ENCODE data around the gene POLR2C. TPM values are rescaled to one million over a fixed set of nuclear protein-coding genes. Genes with fewer than 3 reads are reported as not detected.

Gene POLR2C
- total RNA-seq, 1 experiment from 2014 or later, result 69.4 TPM

- H3K36me3 Mint-ChIP-seq (ENCODE audit: insufficient read depth, unreplicated experiment), result no peaks in the 10 kb centered on the region
- CTCF ChIA-PET, result interaction anchor here (0.6 to 1.0 kb wide), 3 partner anchors 13 to 213 kb away, joined by 3 to 6 read pairs (median 3); no protein-coding TSS in a partner anchor
- H3K9me3 Mint-ChIP-seq (ENCODE audit: low read depth, unreplicated experiment), result no peaks in the 10 kb centered on the region
- intact Hi-C loops (cut with micrococcal nuclease; ENCODE audit: unreplicated experiment), result loop anchor here (10.0 kb wide), 1 partner anchor 429 kb away; no protein-coding TSS in a partner anchor
- DNase-seq, result no peak
- BruUV-seq (replicated peaks), result no TSS peak
- H3K4me1 Mint-ChIP-seq (ENCODE audit: low read depth, unreplicated experiment), result no peaks in the 10 kb centered on the region
- no peak overlapping the region for H3K27ac Mint-ChIP-seq (ENCODE audit: unreplicated experiment)
- peaks cover 8% of the 10 kb centered on the region for H3K27me3 Mint-ChIP-seq (ENCODE audit: unreplicated experiment)
- no peak overlapping the region for H3K4me3 Mint-ChIP-seq (ENCODE audit: low read depth, unreplicated experiment)
- TF ChIP-seq CTCF (IDR thresholded peaks at IDR 0.05; ENCODE audit: unreplicated experiment), result no peak
Measured at GRCh38 chr16:57513371-57514102, 51.1 kb downstream of the POLR2C start.

GRCh38 chr16:57514371-57514770, 51.9 kb downstream of the POLR2C start:
- no peaks in the 10 kb centered on the region for H3K9me3 Mint-ChIP-seq (ENCODE audit: low read depth, unreplicated experiment)
- no peak overlapping the region for H3K27ac Mint-ChIP-seq (ENCODE audit: unreplicated experiment)
- H3K4me3 Mint-ChIP-seq (ENCODE audit: low read depth, unreplicated experiment), result no peak overlapping the region
- CTCF ChIA-PET, result interaction anchor here (1.0 kb wide), 1 partner anchor 12 kb away, joined by 3 read pairs; no protein-coding TSS in a partner anchor
- TF ChIP-seq CTCF (IDR thresholded peaks at IDR 0.05; ENCODE audit: unreplicated experiment), result no peak
- H3K36me3 Mint-ChIP-seq (ENCODE audit: insufficient read depth, unreplicated experiment), result no peaks in the 10 kb centered on the region
- BruUV-seq (replicated peaks), result no TSS peak
- DNase-seq, result no peak
- no peaks in the 10 kb centered on the region for H3K4me1 Mint-ChIP-seq (ENCODE audit: low read depth, unreplicated experiment)
- no peaks in the 10 kb centered on the region for H3K27me3 Mint-ChIP-seq (ENCODE audit: unreplicated experiment)
- intact Hi-C loops (cut with micrococcal nuclease; ENCODE audit: unreplicated experiment), result loop anchor here (10.0 kb wide), 1 partner anchor 430 kb away; no protein-coding TSS in a partner anchor

GRCh38 chr16:57514791-57515600, 52.5 kb downstream of the POLR2C start:
- intact Hi-C loops (cut with micrococcal nuclease; ENCODE audit: unreplicated experiment), result loop anchor here (10.0 kb wide), 1 partner anchor 430 kb away; no protein-coding TSS in a partner anchor
- Mint-ChIP-seq H3K27me3 (ENCODE audit: unreplicated experiment) (no peaks in the 10 kb centered on the region), H3K9me3 (ENCODE audit: low read depth, unreplicated experiment) (no peaks in the 10 kb centered on the region), H3K36me3 (ENCODE audit: insufficient read depth, unreplicated experiment) (no peaks in the 10 kb centered on the region), H3K4me3 (ENCODE audit: low read depth, unreplicated experiment) (no peak overlapping the region), H3K27ac (ENCODE audit: unreplicated experiment) (no peak overlapping the region), H3K4me1 (ENCODE audit: low read depth, unreplicated experiment) (no peaks in the 10 kb centered on the region)
- no peak for DNase-seq
- CTCF ChIA-PET, result no interaction called here
- no TSS peak for BruUV-seq (replicated peaks)
- TF ChIP-seq CTCF (IDR thresholded peaks at IDR 0.05; ENCODE audit: unreplicated experiment), result no peak

- intact Hi-C loops (cut with micrococcal nuclease; ENCODE audit: unreplicated experiment), result loop anchor here (10.0 kb wide), 1 partner anchor 431 kb away; no protein-coding TSS in a partner anchor
- Mint-ChIP-seq H3K27ac (ENCODE audit: unreplicated experiment) (no peak overlapping the region), H3K27me3 (ENCODE audit: unreplicated experiment) (no peaks in the 10 kb centered on the region), H3K4me1 (ENCODE audit: low read depth, unreplicated experiment) (no peaks in the 10 kb centered on the region), H3K4me3 (ENCODE audit: low read depth, unreplicated experiment) (no peak overlapping the region), H3K36me3 (ENCODE audit: insufficient read depth, unreplicated experiment) (no peaks in the 10 kb centered on the region), H3K9me3 (ENCODE audit: low read depth, unreplicated experiment) (no peaks in the 10 kb centered on the region)
- no peak for DNase-seq
- TF ChIP-seq CTCF (IDR thresholded peaks at IDR 0.05; ENCODE audit: unreplicated experiment), result no peak
- CTCF ChIA-PET, result interaction anchor here (0.6 kb wide), 1 partner anchor 105 kb away, joined by 3 read pairs; no protein-coding TSS in a partner anchor
- BruUV-seq (replicated peaks), result no TSS peak
Measured at GRCh38 chr16:57516176-57516725, 53.8 kb downstream of the POLR2C start.
